ENCODE measurements around the gene ERGIC1.

GRCh38 chr5:172923539-172923938 is 89.5 kb downstream of the ERGIC1 start:
- TF ChIP-seq CTCF (IDR thresholded peaks at IDR 0.05; ENCODE audit: insufficient read depth, low read length, poor library complexity, severe bottlenecking), result no peak
- TF ChIP-seq EZH2phosphoT487 (conservative IDR thresholded peaks at IDR 0.05; ENCODE audit: low read length), result no peak
